Right lobe of liver (tissue), 4 donors: Measurements from ENCODE around the gene CBL.

Source experiments
- CTCF ChIP-seq, 4 donors: fragments of 200-600 bp in 3 of 4; fragments of 450-650 bp in 1 of 4; IDR thresholded peaks; one replicate each; pipeline versions ENCODE4 v1.5.1 to v1.8.0; 2016 to 2022; ENCODE audit warnings: antibody characterized with exemption in 4 of 4, mild to moderate bottlenecking in 2 of 4
- POLR2A ChIP-seq: fragments of 450-650 bp; IDR thresholded peaks from one replicate; pipeline ENCODE4 v1.6.1; 2017; ENCODE audit warnings: antibody characterized with exemption, mild to moderate bottlenecking
- donor health status: DM: no; HTN: no; CAD: no.
- donor health status: DM: no; HTN: no; CAD: no.
- donor health status: DM: no; HTN: yes; CAD: no.

DNA sequence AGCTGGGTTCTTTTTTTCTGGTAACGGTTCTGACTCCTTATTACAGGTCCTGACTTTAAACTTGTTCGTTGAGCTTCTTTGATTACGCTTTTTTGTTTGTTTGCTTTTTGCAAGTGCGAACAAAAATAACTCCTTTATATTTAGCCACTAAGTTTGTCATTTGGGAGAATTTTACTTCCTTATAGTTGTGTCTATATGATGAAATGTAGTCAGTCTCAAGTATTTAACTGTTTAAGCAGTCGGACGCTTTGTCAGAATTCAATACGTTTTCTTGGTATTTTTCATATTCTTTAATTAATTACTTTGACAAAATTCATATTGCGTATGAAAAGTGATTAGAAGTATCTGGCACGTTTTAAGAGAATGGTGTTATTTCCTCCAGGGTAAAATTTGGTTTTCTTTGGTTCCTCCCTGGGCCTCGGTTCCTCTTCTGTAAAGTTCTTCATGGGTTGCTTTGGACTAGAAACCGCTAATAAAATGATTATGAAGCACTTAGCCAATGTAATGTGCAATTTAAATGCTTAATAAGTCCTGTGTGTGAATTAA lies 1.3 kb downstream of the CBL start:
- no peak for TF ChIP-seq CTCF (IDR thresholded peaks at IDR 0.05)
- no peak for TF ChIP-seq POLR2A
